ENCODE results near the gene CACNA1G.

DNA sequence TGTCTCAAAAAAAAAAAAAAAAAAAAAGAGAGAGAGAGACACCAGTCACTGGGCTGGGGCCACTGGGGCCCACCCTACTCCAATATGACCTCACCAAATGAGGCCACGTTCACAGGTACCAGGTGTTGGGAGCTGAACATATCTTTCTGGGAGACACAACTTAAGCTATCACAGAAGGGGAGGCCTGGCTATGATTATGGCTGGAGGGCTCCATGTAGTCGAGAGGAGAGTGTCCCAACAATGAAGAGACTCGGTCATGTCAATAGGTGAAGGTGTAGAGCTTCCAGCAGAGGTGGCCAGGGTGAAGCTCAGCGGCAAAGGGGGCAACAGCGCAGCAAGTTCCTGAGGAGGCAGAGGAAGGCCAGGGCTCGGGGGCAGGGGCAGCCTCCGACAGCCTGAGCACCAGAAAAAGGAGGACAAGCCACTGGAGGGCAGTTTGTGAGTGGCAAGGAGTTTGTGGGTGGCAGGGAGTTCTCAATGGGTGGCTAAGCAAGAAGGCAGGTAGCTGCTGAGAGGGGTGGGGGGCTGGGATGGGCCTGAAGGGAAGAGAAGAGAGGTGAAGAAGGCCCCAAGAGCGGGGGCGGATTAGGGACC is 102.2 kb downstream of the CACNA1G start:
- TF ChIP-seq EZH2 (IDR thresholded peaks at IDR 0.05; ENCODE audit: insufficient read depth, poor library complexity, severe bottlenecking) (no peak), EZH2phosphoT487 (IDR thresholded peaks at IDR 0.05; ENCODE audit: insufficient read depth, low read depth) (no peak)
